ENCODE measurements around the gene EIF2B1. TPM values are rescaled to one million over a fixed set of nuclear protein-coding genes. Genes with fewer than 3 reads are reported as not detected.
"Not testable (repeated sequence)": the region's sequence is repeated elsewhere in the genome, so short reads cannot be mapped to it uniquely, and the experiment has no call there.

The EIF2B1 gene
- polyA plus RNA-seq, 3 donors: 55.7 to 73.4 (median 69.3) TPM

DNA sequence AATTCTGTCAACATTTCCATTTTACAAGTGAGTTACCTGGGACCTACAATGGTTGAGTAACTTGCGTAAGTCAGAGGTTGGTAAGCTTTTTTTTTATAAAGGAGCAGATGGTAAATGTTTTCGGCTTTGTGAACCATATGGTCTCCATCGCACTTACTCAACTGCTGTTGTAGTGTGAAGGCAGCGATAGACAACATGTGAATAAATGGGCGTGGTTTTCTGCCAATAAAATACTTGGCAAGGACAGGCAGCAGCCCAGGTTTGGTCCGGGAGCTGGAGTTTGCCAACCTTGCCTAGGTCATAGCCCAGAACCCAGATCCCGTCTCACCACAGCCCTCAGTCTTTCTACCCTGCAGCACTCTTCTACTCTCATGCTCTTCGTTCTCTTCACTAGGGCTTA, 25.3 kb downstream of the EIF2B1 start:
- intact Hi-C loops (cut with micrococcal nuclease): no loop called here

GRCh38 chr12:123607756-123608155, 25.7 kb downstream of the EIF2B1 start:
- Histone ChIP-seq H3K27ac (ENCODE audit: low read depth in 1 of 2, low read length in 2 of 2) (no peak overlapping the region), H3K27me3 (ENCODE audit: control insufficient read depth in 2 of 2, insufficient read depth in 2 of 2, low read length in 2 of 2) (no peaks in the 10 kb centered on the region), H3K4me3 (replicated peaks in 1 of 3; ENCODE audit: low read depth in 2 of 3, low read length in 3 of 3) (no peak overlapping the region), H3K4me1 (ENCODE audit: control insufficient read depth in 1 of 2, insufficient read depth in 2 of 2, low read length in 2 of 2) (peaks cover 4 to 5% of the 10 kb centered on the region in 2 donors), H3K9ac (ENCODE audit: insufficient read depth, low read length, poor library complexity, severe bottlenecking) (no peak overlapping the region), H3K9me3 (replicated peaks in 1 of 2; ENCODE audit: control insufficient read depth in 1 of 2, insufficient read depth in 1 of 2, low read length in 2 of 2) (no peaks in the 10 kb centered on the region), H3K79me2 (ENCODE audit: insufficient read depth, low read length) (peaks cover 38% of the 10 kb centered on the region), H4K20me1 (ENCODE audit: insufficient read depth, low read length) (peaks cover 9% of the 10 kb centered on the region), H2AFZ (ENCODE audit: insufficient read depth, low read depth, low read length, poor library complexity, severe bottlenecking) (no peak overlapping the region), H3K4me2 (replicated peaks; ENCODE audit: extremely low read depth, low read length, poor library complexity, severe bottlenecking) (no peak overlapping the region), H3K36me3 (replicated peaks in 1 of 2; ENCODE audit: control insufficient read depth in 1 of 2, insufficient read depth in 2 of 2, low read length in 2 of 2) (peaks cover 74 to 88% of the 10 kb centered on the region in 2 donors)
- WGBS (ENCODE audit: insufficient coverage): 97% methylated on average over 4 of the region's 4 CpGs
- Mint-ChIP-seq H3K27me3 (ENCODE audit: low read depth in 3 of 3) (no peaks in the 10 kb centered on the region), H3K36me3 (peaks cover 74 to 87% of the 10 kb centered on the region in 2 donors), H3K4me3 (no peak overlapping the region), H3K27ac (no peak overlapping the region), H3K9me3 (no peaks in the 10 kb centered on the region), H3K4me1 (peaks cover 4% of the 10 kb centered on the region)
- intact Hi-C loops (cut with micrococcal nuclease): no loop called here
- TF ChIP-seq, protein P1, sequence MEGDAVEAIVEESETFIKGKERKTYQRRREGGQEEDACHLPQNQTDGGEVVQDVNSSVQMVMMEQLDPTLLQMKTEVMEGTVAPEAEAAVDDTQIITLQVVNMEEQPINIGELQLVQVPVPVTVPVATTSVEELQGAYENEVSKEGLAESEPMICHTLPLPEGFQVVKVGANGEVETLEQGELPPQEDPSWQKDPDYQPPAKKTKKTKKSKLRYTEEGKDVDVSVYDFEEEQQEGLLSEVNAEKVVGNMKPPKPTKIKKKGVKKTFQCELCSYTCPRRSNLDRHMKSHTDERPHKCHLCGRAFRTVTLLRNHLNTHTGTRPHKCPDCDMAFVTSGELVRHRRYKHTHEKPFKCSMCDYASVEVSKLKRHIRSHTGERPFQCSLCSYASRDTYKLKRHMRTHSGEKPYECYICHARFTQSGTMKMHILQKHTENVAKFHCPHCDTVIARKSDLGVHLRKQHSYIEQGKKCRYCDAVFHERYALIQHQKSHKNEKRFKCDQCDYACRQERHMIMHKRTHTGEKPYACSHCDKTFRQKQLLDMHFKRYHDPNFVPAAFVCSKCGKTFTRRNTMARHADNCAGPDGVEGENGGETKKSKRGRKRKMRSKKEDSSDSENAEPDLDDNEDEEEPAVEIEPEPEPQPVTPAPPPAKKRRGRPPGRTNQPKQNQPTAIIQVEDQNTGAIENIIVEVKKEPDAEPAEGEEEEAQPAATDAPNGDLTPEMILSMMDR (IDR thresholded peaks at IDR 0.05): no peak
- DNase-seq: no peak

More for the DNA sequence above, 25.3 kb downstream of the EIF2B1 start:
- H3K9ac ChIP-seq (ENCODE audit: insufficient read depth, low read length, poor library complexity, severe bottlenecking): no peak overlapping the region
- H3K4me2 ChIP-seq (replicated peaks; ENCODE audit: extremely low read depth, low read length, poor library complexity, severe bottlenecking): no peak overlapping the region
- Mint-ChIP-seq H3K4me3 (no peak overlapping the region), H3K36me3 (peaks cover 78 to 92% of the 10 kb centered on the region in 2 donors), H3K27me3 (ENCODE audit: low read depth in 3 of 3) (no peaks in the 10 kb centered on the region), H3K27ac (no peak overlapping the region), H3K4me1 (no peaks in the 10 kb centered on the region), H3K9me3 (no peaks in the 10 kb centered on the region)
- no peak for DNase-seq
- peaks cover 34% of the 10 kb centered on the region for H3K79me2 ChIP-seq (ENCODE audit: insufficient read depth, low read length)
- H3K27me3 ChIP-seq (ENCODE audit: control insufficient read depth in 2 of 2, insufficient read depth in 2 of 2, low read length in 2 of 2): no peaks in the 10 kb centered on the region
- peaks cover 78 to 92% of the 10 kb centered on the region in 2 donors for H3K36me3 ChIP-seq (replicated peaks in 1 of 2; ENCODE audit: control insufficient read depth in 1 of 2, insufficient read depth in 2 of 2, low read length in 2 of 2)
- H3K9me3 ChIP-seq (replicated peaks in 1 of 2; ENCODE audit: control insufficient read depth in 1 of 2, insufficient read depth in 1 of 2, low read length in 2 of 2): no peaks in the 10 kb centered on the region
- H2AFZ ChIP-seq (ENCODE audit: insufficient read depth, low read depth, low read length, poor library complexity, severe bottlenecking): no peak overlapping the region
- H3K4me3 ChIP-seq (replicated peaks in 1 of 3; ENCODE audit: low read depth in 2 of 3, low read length in 3 of 3): no peak overlapping the region
- H3K27ac ChIP-seq (ENCODE audit: low read depth in 1 of 2, low read length in 2 of 2): no peak overlapping the region
- H3K4me1 ChIP-seq (ENCODE audit: control insufficient read depth in 1 of 2, insufficient read depth in 2 of 2, low read length in 2 of 2): peaks cover under 1% of the 10 kb centered on the region in 2 donors
- peaks cover 9% of the 10 kb centered on the region for H4K20me1 ChIP-seq (ENCODE audit: insufficient read depth, low read length)
- WGBS (ENCODE audit: insufficient coverage): 97% methylated on average over 6 of the region's 8 CpGs
- TF ChIP-seq, protein P1 (IDR thresholded peaks at IDR 0.05): no peak

GRCh38 chr12:123603495-123603894, 30.0 kb downstream of the EIF2B1 start:
- H3K4me2 ChIP-seq (replicated peaks; ENCODE audit: extremely low read depth, low read length, poor library complexity, severe bottlenecking); DNase-seq; H2AFZ ChIP-seq (ENCODE audit: insufficient read depth, low read depth, low read length, poor library complexity, severe bottlenecking); H3K27me3 Mint-ChIP-seq (ENCODE audit: low read depth in 3 of 3); H3K9me3 ChIP-seq (replicated peaks in 1 of 2; ENCODE audit: control insufficient read depth in 1 of 2, insufficient read depth in 1 of 2, low read length in 2 of 2); H3K4me3 Mint-ChIP-seq; H4K20me1 ChIP-seq (ENCODE audit: insufficient read depth, low read length); H3K27me3 ChIP-seq (ENCODE audit: control insufficient read depth in 2 of 2, insufficient read depth in 2 of 2, low read length in 2 of 2); H3K9me3 Mint-ChIP-seq; H3K9ac ChIP-seq (ENCODE audit: insufficient read depth, low read length, poor library complexity, severe bottlenecking); H3K27ac ChIP-seq (ENCODE audit: low read depth in 1 of 2, low read length in 2 of 2); H3K4me3 ChIP-seq (replicated peaks in 1 of 3; ENCODE audit: low read depth in 2 of 3, low read length in 3 of 3); intact Hi-C loops (cut with micrococcal nuclease): not testable (repeated sequence)
- Histone ChIP-seq H3K36me3 (replicated peaks in 1 of 2; ENCODE audit: control insufficient read depth in 1 of 2, insufficient read depth in 2 of 2, low read length in 2 of 2) (peaks cover 40 to 55% of the 10 kb centered on the region in 2 donors), H3K79me2 (ENCODE audit: insufficient read depth, low read length) (peaks cover 61% of the 10 kb centered on the region), H3K4me1 (ENCODE audit: control insufficient read depth in 1 of 2, insufficient read depth in 2 of 2, low read length in 2 of 2) (peaks cover 17 to 19% of the 10 kb centered on the region in 2 donors)
- Mint-ChIP-seq H3K36me3 (peaks cover 39 to 50% of the 10 kb centered on the region in 2 donors), H3K27ac (peak overlapping the region in 3 of 7 donors; percentile 21 to 46 (median 24)), H3K4me1 (peaks cover 16% of the 10 kb centered on the region)
- 95% methylated on average over 9 of the region's 11 CpGs for WGBS (ENCODE audit: insufficient coverage)
